ENCODE results near the gene LIN37. TPM values are rescaled to one million over a fixed set of nuclear protein-coding genes. Genes with fewer than 3 reads are reported as not detected.

LIN37 gene
- total and polyA plus RNA-seq, 2 donors (not counting 3 experiments of a cell fraction or from before 2014, with no cell fraction given): 11.3 to 21.4 TPM

GRCh38 chr19:35777961-35778360 lies 29.6 kb downstream of the LIN37 start:
- BruUV-seq (replicated peaks): no TSS peak
- Histone ChIP-seq H3K4me2 (ENCODE audit: insufficient read depth, low read length) (no peak overlapping the region), H4K20me1 (replicated peaks; ENCODE audit: control insufficient read depth, extremely low read depth, insufficient read depth, low read length) (no peaks in the 10 kb centered on the region), H3K27me3 (ENCODE audit: control insufficient read depth in 2 of 2, insufficient read depth in 2 of 2, low read length in 2 of 2) (no peaks in the 10 kb centered on the region), H2AFZ (ENCODE audit: low read depth, low read length) (no peak overlapping the region), H3K9me3 (replicated peaks; ENCODE audit: control insufficient read depth, insufficient read depth, low read length) (no peaks in the 10 kb centered on the region), H3K27ac (ENCODE audit: insufficient read depth, low read depth, low read length) (no peak overlapping the region), H3K9ac (replicated peaks; ENCODE audit: extremely low read depth, insufficient read depth, low read length) (no peak overlapping the region), H3K4me1 (ENCODE audit: control insufficient read depth, extremely low read depth, insufficient read depth, low read length) (peaks cover 4% of the 10 kb centered on the region), H3K9me1 (replicated peaks; ENCODE audit: control insufficient read depth, extremely low read depth, insufficient read depth, low read length) (no peaks in the 10 kb centered on the region), H3K79me2 (ENCODE audit: control insufficient read depth, insufficient read depth, low read length) (no peaks in the 10 kb centered on the region), H3K36me3 (ENCODE audit: control insufficient read depth in 2 of 2, extremely low read depth in 1 of 2, insufficient read depth in 2 of 2, low read length in 2 of 2) (peaks cover 0 to 4% of the 10 kb centered on the region in 2 experiments), H3K4me3 (replicated peaks in 1 of 3; ENCODE audit: insufficient read depth in 1 of 3, low read depth in 1 of 3, low read length in 3 of 3) (no peak overlapping the region)
- dilution Hi-C loops (cut with MboI; ENCODE audit: extremely low pct_ligation_motif_present, low sequenced_read_pairs): no loop called here
- FAIRE-seq (no peak), DNase-seq (ENCODE audit: low read depth, low spot score) (no peak)
- TF ChIP-seq POLR2AphosphoS5 (IDR thresholded peaks at IDR 0.05; ENCODE audit: insufficient read depth, low read depth, low read length) (no peak), POLR2A (IDR thresholded peaks at IDR 0.05; ENCODE audit: low read depth, low read length) (no peak), GATA2 (IDR thresholded peaks at IDR 0.05; ENCODE audit: insufficient read depth, insufficient read length, low read depth, low read length) (no peak), MYC (IDR thresholded peaks at IDR 0.05; ENCODE audit: low read depth, low read length) (no peak), EZH2 (IDR thresholded peaks at IDR 0.05; ENCODE audit: borderline replicate concordance, low read depth, low read length, severe bottlenecking) (no peak), MAX (IDR thresholded peaks at IDR 0.05; ENCODE audit: insufficient read depth, insufficient read length) (no peak), JUN (IDR thresholded peaks at IDR 0.05; ENCODE audit: borderline replicate concordance, insufficient read depth, insufficient read length, low read depth) (no peak), CTCF (IDR thresholded peaks at IDR 0.05; ENCODE audit: extremely low read depth in 1 of 2, insufficient read depth in 1 of 2, low read depth in 1 of 2, low read length in 2 of 2) (no peak), FOS (IDR thresholded peaks at IDR 0.05; ENCODE audit: borderline replicate concordance, insufficient read depth, low read length) (no peak)
- ChIA-PET CTCF (no interaction called here), POLR2A (no interaction called here)
- intact Hi-C loops (cut with micrococcal nuclease): no loop called here

Measured in endothelial cell of umbilical vein (primary cell).